Activated CD8-positive, alpha-beta T cell treated with anti-CD3 and anti-CD28 coated beads for 36 hours (primary cell): ENCODE measurements around the gene NDEL1. TPM values are rescaled to one million over a fixed set of nuclear protein-coding genes. Genes with fewer than 3 reads are reported as not detected.

ENCODE experiments used
- ATAC-seq: fragments of 200-7000 bp; cut with Tn5 transposase; one replicate; pipeline ENCODE4 v1.10.0; 2021; ENCODE audit warnings: mild to moderate bottlenecking, moderate library complexity
- CTCF ChIA-PET: fragments of 350-600 bp; sonication (Branson Sonifier 250); formaldehyde crosslinking; loops from one replicate; lab custom pipeline; 2021; ENCODE audit warnings: antibody characterized with exemption; lab: Charles Lee
- POLR2A ChIA-PET: fragments of 350-600 bp; sonication (Branson Sonifier 250); formaldehyde crosslinking; loops from one replicate; lab custom pipeline; 2021; ENCODE audit warnings: antibody characterized with exemption; lab: Charles Lee
- DNase-seq: peaks from one replicate; pipeline ENCODE4 v3.0.0-alpha.2; 2020
- H3K27ac Mint-ChIP-seq: one replicate; pipeline ENCODE4 v1.8.0; 2021; ENCODE audit warnings: mild to moderate bottlenecking, mixed read lengths
- H3K27me3 Mint-ChIP-seq: one replicate; pipeline ENCODE4 v1.8.0; 2021; ENCODE audit warnings: mixed read lengths
- H3K36me3 Mint-ChIP-seq: one replicate; pipeline ENCODE4 v1.8.0; 2021; ENCODE audit warnings: low read depth, mixed read lengths
- H3K4me1 Mint-ChIP-seq: one replicate; pipeline ENCODE4 v1.8.0; 2021; ENCODE audit warnings: low read depth, mixed read lengths
- H3K4me3 Mint-ChIP-seq: one replicate; pipeline ENCODE4 v1.8.0; 2021; ENCODE audit warnings: mild to moderate bottlenecking, moderate library complexity, mixed read lengths
- H3K9me3 Mint-ChIP-seq: one replicate; pipeline ENCODE4 v1.8.0; 2021; ENCODE audit warnings: mixed read lengths
- CTCF ChIP-seq: fragments of 200-600 bp; IDR thresholded peaks from one replicate; pipeline ENCODE4 v1.8.0; 2022; ENCODE audit warnings: antibody characterized with exemption, mild to moderate bottlenecking
- intact Hi-C: fragments of 100-400 bp; cut with micrococcal nuclease; formaldehyde crosslinking; loops from one replicate; pipeline ENCODE4 v1.10.0; 2022
- total RNA-seq, 2 experiments: library from RNA; stranded (reverse); gene quantifications; one replicate each; pipeline ENCODE4 v1.2.3, GENCODE V29; 2021

The NDEL1 gene
- total RNA-seq, 2 experiments from 2014 or later = 48.1 to 53.9 TPM

- Mint-ChIP-seq H3K4me1 (no peaks in the 10 kb centered on the region), H3K9me3 (no peaks in the 10 kb centered on the region), H3K27me3 (peaks cover 22% of the 10 kb centered on the region), H3K4me3 (no peak overlapping the region), H3K36me3 (no peaks in the 10 kb centered on the region), H3K27ac (no peak overlapping the region)
- intact Hi-C loops = no loop called here
- POLR2A ChIA-PET = interaction anchor here (0.8 to 1.0 kb wide), 2 partner anchors 26 to 40 kb away, joined by 3 read pairs; no protein-coding TSS in a partner anchor
- ATAC-seq = no peak
- TF ChIP-seq CTCF = no peak
- DNase-seq = no peak
- CTCF ChIA-PET = interaction anchor here (1.5 to 3.2 kb wide), 2 partner anchors 10 to 366 kb away, joined by 6 to 24 read pairs; no protein-coding TSS in a partner anchor
Measured at GRCh38 chr17:8420041-8420934, 15.4 kb upstream of the NDEL1 start.

DNA sequence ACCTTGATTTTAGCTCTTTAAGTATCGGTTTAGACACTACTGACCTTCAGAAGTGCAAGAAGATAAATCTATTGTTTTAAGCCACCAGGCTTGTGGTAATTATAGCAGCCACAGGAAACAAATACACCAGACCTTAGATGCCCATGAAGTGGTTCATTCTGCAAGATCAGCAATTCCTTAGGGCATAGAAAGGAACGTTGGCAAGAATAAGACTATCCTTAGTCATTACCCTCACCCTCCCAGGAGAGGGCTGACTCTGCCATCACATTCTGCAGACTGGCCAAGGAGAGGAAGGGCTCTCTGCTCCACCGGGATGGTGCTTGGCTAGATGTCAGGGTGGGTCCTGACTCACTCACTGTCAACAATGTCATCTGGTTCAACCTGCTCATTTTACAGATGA lies 14.1 kb upstream of the NDEL1 start:
- ATAC-seq (no peak), DNase-seq (no peak)
- Mint-ChIP-seq H3K4me1 (no peaks in the 10 kb centered on the region), H3K27ac (no peak overlapping the region), H3K4me3 (no peak overlapping the region), H3K9me3 (no peaks in the 10 kb centered on the region), H3K36me3 (no peaks in the 10 kb centered on the region), H3K27me3 (peaks cover 18% of the 10 kb centered on the region)
- ChIA-PET POLR2A (no interaction called here), CTCF (interaction anchor here (3.2 kb wide), 1 partner anchor 11 kb away, joined by 24 read pairs; no protein-coding TSS in a partner anchor)
- intact Hi-C loops = no loop called here
- TF ChIP-seq CTCF = no peak

- no peaks in the 10 kb centered on the region for H3K9me3 Mint-ChIP-seq
- intact Hi-C loops = no loop called here
- no peak overlapping the region for H3K4me3 Mint-ChIP-seq
- TF ChIP-seq CTCF = no peak
- CTCF ChIA-PET = interaction anchor here (1.7 kb wide), 1 partner anchor 360 kb away, joined by 5 read pairs; no protein-coding TSS in a partner anchor
- no peaks in the 10 kb centered on the region for H3K36me3 Mint-ChIP-seq
- no peaks in the 10 kb centered on the region for H3K4me1 Mint-ChIP-seq
- no peak for ATAC-seq
- DNase-seq = no peak
- peaks cover 8% of the 10 kb centered on the region for H3K27me3 Mint-ChIP-seq
- POLR2A ChIA-PET = interaction anchor here (0.8 kb wide), 1 partner anchor 492 kb away, joined by 3 read pairs; no protein-coding TSS in a partner anchor
- H3K27ac Mint-ChIP-seq = no peak overlapping the region
Measured at GRCh38 chr17:8426094-8426720, 9.5 kb upstream of the NDEL1 start.

GRCh38 chr17:8426802-8427201 lies 8.9 kb upstream of the NDEL1 start:
- TF ChIP-seq CTCF = no peak

More at GRCh38 chr17:8426802-8427201, 8.9 kb upstream of the NDEL1 start:
- ATAC-seq = no peak
- H3K27me3 Mint-ChIP-seq = peaks cover 8% of the 10 kb centered on the region
- POLR2A ChIA-PET = no interaction called here
- CTCF ChIA-PET = no interaction called here
- H3K36me3 Mint-ChIP-seq = no peaks in the 10 kb centered on the region
- no peak overlapping the region for H3K4me3 Mint-ChIP-seq
- H3K9me3 Mint-ChIP-seq = no peaks in the 10 kb centered on the region
- no peaks in the 10 kb centered on the region for H3K4me1 Mint-ChIP-seq
- no peak for DNase-seq
- intact Hi-C loops = no loop called here
- H3K27ac Mint-ChIP-seq = no peak overlapping the region
